Middle frontal gyrus (tissue), 1 donor: Measurements from ENCODE around the gene GLUL.
"Not testable (repeated sequence)": the region's sequence is repeated elsewhere in the genome, so short reads cannot be mapped to it uniquely, and the experiment has no call there.

Experiments used
- DNase-seq: peaks from one replicate; pipeline ENCODE4 v3.0.0-alpha.2; 2015; ENCODE audit warnings: low spot score; ENCODE audit errors: extremely low spot score

Gene GLUL

GRCh38 chr1:182394055-182394775 is 2.6 kb upstream of the GLUL start:
- no peak for DNase-seq

GRCh38 chr1:182392050-182393028 is 749 bp upstream of the GLUL start:
- no peak for DNase-seq

- DNase-seq: no peak
Observed at GRCh38 chr1:182391028-182391361, 595 bp downstream of the GLUL start.

GRCh38 chr1:182389619-182390047 is 2.0 kb downstream of the GLUL start:
- no peak for DNase-seq

- DNase-seq: no peak
Observed at GRCh38 chr1:182388392-182389134, 3.0 kb downstream of the GLUL start.

- no peak for DNase-seq
Observed at GRCh38 chr1:182387566-182387965, 4.0 kb downstream of the GLUL start.

- no peak for DNase-seq
Observed at GRCh38 chr1:182386980-182387379, 4.6 kb downstream of the GLUL start.

GRCh38 chr1:182385885-182386853 is 5.4 kb downstream of the GLUL start:
- no peak for DNase-seq

- no peak for DNase-seq
Observed at GRCh38 chr1:182384387-182384960, 7.1 kb downstream of the GLUL start.

GRCh38 chr1:182383934-182384333 is 7.7 kb downstream of the GLUL start:
- DNase-seq: no peak

- DNase-seq: no peak
Observed at GRCh38 chr1:182383037-182383661, 8.4 kb downstream of the GLUL start.

- DNase-seq: no peak
Observed at GRCh38 chr1:182381962-182382819, 9.4 kb downstream of the GLUL start.

GRCh38 chr1:182380199-182380598 is 11.4 kb downstream of the GLUL start:
- DNase-seq: no peak

- not testable (repeated sequence) for DNase-seq
Observed at GRCh38 chr1:182379781-182380180, 11.8 kb downstream of the GLUL start.

GRCh38 chr1:182376936-182377574 is 14.5 kb downstream of the GLUL start:
- no peak for DNase-seq

- no peak for DNase-seq
Observed at GRCh38 chr1:182374101-182374834, 17.3 kb downstream of the GLUL start.

GRCh38 chr1:182370532-182370931 is 21.1 kb downstream of the GLUL start:
- no peak for DNase-seq

- no peak for DNase-seq
Observed at GRCh38 chr1:182368903-182369302, 22.7 kb downstream of the GLUL start.
